IMR-90 (cell line): ENCODE measurements around the gene PDE11A. TPM values are rescaled to one million over a fixed set of nuclear protein-coding genes. Genes with fewer than 3 reads are reported as not detected.

Source experiments
- ATAC-seq: fragments of 200-7000 bp; cut with Tn5 transposase; 2 replicates; pipeline ENCODE4 v1.9.1; 2020; ENCODE audit warnings: low read depth, mild to moderate bottlenecking, moderate library complexity
- BruUV-seq: library from RNA; stranded (reverse); fragments of 400-500 nt; replicated peaks from 2 replicates; lab custom pipeline; 2021; lab: Mats Ljungman, UMichigan
- CTCF ChIA-PET: fragments of 300-600 bp; formaldehyde crosslinking; extraction: SDS; loops from one replicate; lab custom pipeline; 2021; ENCODE audit warnings: antibody characterized with exemption; lab: Yijun Ruan, JAX
- POLR2A ChIA-PET: fragments of 300-600 bp; sonication (Branson Sonifier 250); formaldehyde crosslinking; loops from one replicate; lab custom pipeline; 2022; ENCODE audit warnings: antibody characterized with exemption; ENCODE audit not compliant: unreplicated experiment; lab: Charles Lee
- DNase-seq: peaks from one replicate; pipeline ENCODE4 v3.0.0; 2013
- H2AFZ ChIP-seq: replicated peaks from 2 replicates; pipeline ENCODE3; 2013; ENCODE audit warnings: low read length, mild to moderate bottlenecking; ENCODE audit not compliant: poor library complexity
- H2AK5ac ChIP-seq: 2 replicates; pipeline ENCODE4 v1.6.1; 2013; ENCODE audit warnings: low read depth, low read length, inconsistent platforms
- H2AK9ac ChIP-seq: replicated peaks from 2 replicates; pipeline ENCODE3; 2013; ENCODE audit warnings: mild to moderate bottlenecking, low read depth, low read length, moderate library complexity; ENCODE audit not compliant: poor library complexity
- H2BK120ac ChIP-seq: 2 replicates; pipeline ENCODE4 v1.6.1; 2013; ENCODE audit warnings: low read depth, low read length, inconsistent platforms
- H2BK15ac ChIP-seq: 3 replicates; pipeline ENCODE4 v1.6.1; 2013; ENCODE audit warnings: low read depth, low read length, inconsistent platforms
- H2BK20ac ChIP-seq: 2 replicates; pipeline ENCODE4 v1.6.1; 2013; ENCODE audit warnings: low read depth, mild to moderate bottlenecking, inconsistent platforms, low read length, moderate library complexity
- H2BK5ac ChIP-seq: 2 replicates; pipeline ENCODE4 v1.6.1; 2013; ENCODE audit warnings: mild to moderate bottlenecking, low read depth, low read length, inconsistent platforms; ENCODE audit not compliant: poor library complexity, severe bottlenecking
- H3K14ac ChIP-seq: replicated peaks from 2 replicates; pipeline ENCODE4 v1.6.1; 2013; ENCODE audit warnings: low read depth, low read length, inconsistent platforms
- H3K18ac ChIP-seq: 2 replicates; pipeline ENCODE4 v1.6.1; 2013; ENCODE audit warnings: low read depth, low read length, control low read depth
- H3K23ac ChIP-seq: 2 replicates; pipeline ENCODE4 v1.6.1; 2013; ENCODE audit warnings: low read depth, low read length, inconsistent platforms
- H3K27ac ChIP-seq: 2 replicates; pipeline ENCODE4 v1.5.1; 2013; ENCODE audit warnings: mild to moderate bottlenecking, control low read depth, low read length; ENCODE audit not compliant: insufficient read depth
- H3K27me3 ChIP-seq: 2 replicates; pipeline ENCODE4 v1.6.1; 2013; ENCODE audit warnings: low read length; ENCODE audit not compliant: control insufficient read depth, insufficient read depth
- H3K36me3 ChIP-seq: 2 replicates; pipeline ENCODE4 v1.6.1; 2013; ENCODE audit warnings: low read length, mixed read lengths; ENCODE audit not compliant: control insufficient read depth, insufficient read depth
- H3K4ac ChIP-seq: 2 replicates; pipeline ENCODE4 v1.6.1; 2013; ENCODE audit warnings: low read depth, low read length, inconsistent platforms
- H3K4me1 ChIP-seq: 2 replicates; pipeline ENCODE4 v1.6.1; 2013; ENCODE audit warnings: low read length, mixed read lengths; ENCODE audit not compliant: control insufficient read depth, insufficient read depth
- H3K4me2 ChIP-seq: 2 replicates; pipeline ENCODE4 v1.6.1; 2013; ENCODE audit warnings: low read depth, mild to moderate bottlenecking, control low read depth, low read length, moderate library complexity
- H3K4me3 ChIP-seq: 2 replicates; pipeline ENCODE4 v1.5.1; 2013; ENCODE audit warnings: low read depth, mild to moderate bottlenecking, control low read depth, low read length, moderate library complexity; ENCODE audit not compliant: insufficient read depth
- H3K56ac ChIP-seq: 2 replicates; pipeline ENCODE4 v1.6.1; 2013; ENCODE audit warnings: low read length, inconsistent platforms; ENCODE audit not compliant: insufficient read depth; ENCODE audit errors: extremely low read depth
- H3K79me1 ChIP-seq, 2 experiments: 2 replicates each; pipeline ENCODE4 v1.6.1; 2013; ENCODE audit warnings: low read length in 2 of 2, inconsistent platforms in 1 of 2, low read depth in 1 of 2
- H3K9ac ChIP-seq: 2 replicates; pipeline ENCODE4 v1.6.1; 2013; ENCODE audit warnings: low read depth, low read length, control low read depth
- H3K9me1 ChIP-seq: 2 replicates; pipeline ENCODE4 v1.6.1; 2013; ENCODE audit warnings: low read length, inconsistent platforms; ENCODE audit not compliant: insufficient read depth
- H3K9me3 ChIP-seq: 2 replicates; pipeline ENCODE4 v1.6.1; 2013; ENCODE audit warnings: low read length; ENCODE audit not compliant: control insufficient read depth, insufficient read depth
- H4K20me1 ChIP-seq: 2 replicates; pipeline ENCODE4 v1.6.1; 2013; ENCODE audit warnings: low read length, inconsistent platforms; ENCODE audit not compliant: insufficient read depth
- H4K5ac ChIP-seq: 2 replicates; pipeline ENCODE4 v1.6.1; 2013; ENCODE audit warnings: mild to moderate bottlenecking, low read depth, low read length, control low read depth
- H4K8ac ChIP-seq, 2 experiments: 2 replicates each; pipeline ENCODE4 v1.6.1; 2013; ENCODE audit warnings: low read depth in 2 of 2, low read length in 2 of 2, control low read depth in 1 of 2, inconsistent platforms in 1 of 2
- H4K91ac ChIP-seq: 2 replicates; pipeline ENCODE4 v1.6.1; 2013; ENCODE audit warnings: low read depth, low read length, inconsistent platforms; ENCODE audit not compliant: insufficient read depth
- CHD1 ChIP-seq: IDR thresholded peaks from 2 replicates; pipeline ENCODE4 v1.6.1; 2012; ENCODE audit warnings: low read depth, low read length, improper control_type of control experiment
- FOS ChIP-seq: fragments of 150-350 bp; IDR thresholded peaks from 2 replicates; pipeline ENCODE4 v1.6.1; 2016; ENCODE audit warnings: low read depth, low read length
- MAFK ChIP-seq: IDR thresholded peaks from 2 replicates; pipeline ENCODE4 v1.6.1; 2012; ENCODE audit warnings: low read depth, low read length, improper control_type of control experiment
- MXI1 ChIP-seq: IDR thresholded peaks from 2 replicates; pipeline ENCODE4 v1.6.1; 2012; ENCODE audit warnings: low read depth, mild to moderate bottlenecking, low read length, moderate library complexity, borderline replicate concordance
- NFE2L2 ChIP-seq: fragments of 150-350 bp; IDR thresholded peaks from 2 replicates; pipeline ENCODE4 v1.6.1; 2016; ENCODE audit warnings: low read depth, mild to moderate bottlenecking, low read length
- POLR2A ChIP-seq: IDR thresholded peaks from 2 replicates; pipeline ENCODE4 v1.6.1; 2012; ENCODE audit warnings: mild to moderate bottlenecking, low read depth, low read length
- RFX5 ChIP-seq: IDR thresholded peaks from 2 replicates; pipeline ENCODE4 v1.8.0; 2012; ENCODE audit warnings: low read depth, mild to moderate bottlenecking, low read length, moderate library complexity
- WGBS, 2 experiments: methylation state at CpG; one replicate each; pipeline versions ENCODE4 v1.1.5 to v1.1.7; 2013; ENCODE audit warnings: missing lambda C conversion rate in 2 of 2; ENCODE audit not compliant: insufficient read length in 1 of 2; ENCODE audit errors: extremely low coverage in 2 of 2; 5-methylcytosine and 5-hydroxymethylcytosine counted together
- dilution Hi-C: fragments of 300-500 bp; cut with HindIII; formaldehyde crosslinking; loops from one replicate; pipeline ENCODE4 v1.14.3; 2018; ENCODE audit warnings: low sequenced_read_pairs; ENCODE audit not compliant: unreplicated experiment
- in situ Hi-C: fragments of 300-500 bp; cut with MboI; formaldehyde crosslinking; loops from 3 replicates; pipeline ENCODE4 v1.14.3; 2019; ENCODE audit warnings: low sequenced_read_pairs, inconsistent platforms, mixed read lengths
- intact Hi-C: fragments of 100-400 bp; cut with micrococcal nuclease; formaldehyde crosslinking; loops from 2 replicates; pipeline ENCODE4 v1.10.0; 2022
- polyA plus RNA-seq, 3 experiments: library from polyadenylated mRNA; depleted of rRNA; stranded (reverse); fragments of >200 nt; gene quantifications; 2 replicates each; pipeline ENCODE4 v1.2.3, GENCODE V29; 2012; ENCODE audit warnings: low replicate concordance in 1 of 3
- total RNA-seq: library from RNA; depleted of rRNA; stranded (reverse); fragments of >200 nt; gene quantifications from 2 replicates; pipeline ENCODE4 v1.2.3, GENCODE V29; 2012
- TF ChIP-seq, protein P1 (sequence below): fragments of 150-350 bp; IDR thresholded peaks from 2 replicates; pipeline ENCODE4 v1.6.1; 2017; ENCODE audit warnings: mild to moderate bottlenecking, antibody characterized with exemption, low read length, low read depth
- TF ChIP-seq, protein P2 (sequence below): fragments of 150-350 bp; IDR thresholded peaks from 2 replicates; pipeline ENCODE4 v1.6.1; 2016; ENCODE audit warnings: low read depth, mild to moderate bottlenecking, low read length, moderate library complexity, borderline replicate concordance
- TF ChIP-seq, protein P3 (sequence below): conservative IDR thresholded peaks from 2 replicates; pipeline ENCODE4 v1.5.1; 2012; ENCODE audit warnings: mild to moderate bottlenecking, low read depth, low read length, improper control_type of control experiment

The PDE11A gene
- total and polyA plus RNA-seq, 2 of the 4 experiments (the other 2 are of a cell fraction): 0.21 to 0.72 TPM

DNA sequence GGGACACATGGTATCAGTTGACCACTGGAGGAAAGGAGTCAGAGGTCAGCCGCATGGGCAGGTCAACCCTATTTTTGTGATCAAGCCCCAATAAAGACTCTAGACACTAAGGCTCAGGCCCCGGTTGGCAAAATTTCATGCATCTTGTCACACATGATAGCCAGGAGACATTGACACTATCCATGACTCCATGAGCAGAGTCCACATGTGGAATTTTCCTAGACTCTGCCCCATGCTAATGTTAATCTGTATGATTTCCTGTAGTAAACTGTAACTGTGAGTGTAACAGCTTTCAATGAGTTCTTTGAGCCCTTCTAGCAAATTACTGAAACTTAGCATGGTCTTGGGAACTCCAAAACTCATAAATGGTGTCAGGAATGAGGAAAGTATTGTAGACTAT lies 192.3 kb downstream of the PDE11A start:
- dilution Hi-C loops: no loop called here
- H2BK15ac ChIP-seq: no peak overlapping the region
- intact Hi-C loops: no loop called here
- no peak overlapping the region for H3K27ac ChIP-seq
- no peak overlapping the region for H2BK20ac ChIP-seq
- no peaks in the 10 kb centered on the region for H3K9me3 ChIP-seq
- no peaks in the 10 kb centered on the region for H3K9me1 ChIP-seq
- WGBS, 2 experiments: no CpG with 5 or more reads among the region's 2 CpGs
- ChIA-PET POLR2A (no interaction called here), CTCF (no interaction called here)
- no peak overlapping the region for H4K5ac ChIP-seq
- no peak overlapping the region for H2AFZ ChIP-seq
- H3K23ac ChIP-seq: no peak overlapping the region
- in situ Hi-C loops: no loop called here
- no peak overlapping the region for H3K4me3 ChIP-seq
- H4K8ac ChIP-seq: no peak overlapping the region
- no peak overlapping the region for H4K91ac ChIP-seq
- no TSS peak for BruUV-seq
- no peaks in the 10 kb centered on the region for H3K79me1 ChIP-seq
- H3K18ac ChIP-seq: no peak overlapping the region
- H3K36me3 ChIP-seq: no peaks in the 10 kb centered on the region
- H3K4me2 ChIP-seq: no peak overlapping the region
- DNase-seq: no peak
- H2AK5ac ChIP-seq: no peak overlapping the region
- ATAC-seq: no peak
- H3K4me1 ChIP-seq: no peaks in the 10 kb centered on the region
- H3K9ac ChIP-seq: no peak overlapping the region
- H3K56ac ChIP-seq: no peak overlapping the region
- no peak overlapping the region for H3K4ac ChIP-seq
- H2BK5ac ChIP-seq: no peak overlapping the region
- no peaks in the 10 kb centered on the region for H4K20me1 ChIP-seq
- H2AK9ac ChIP-seq: no peak overlapping the region
- H2BK120ac ChIP-seq: no peak overlapping the region
- TF ChIP-seq FOS (no peak), MAFK (no peak), NFE2L2 (no peak), POLR2A (no peak), MXI1 (no peak), RFX5 (no peak), CHD1 (no peak)
- TF ChIP-seq, protein P1, sequence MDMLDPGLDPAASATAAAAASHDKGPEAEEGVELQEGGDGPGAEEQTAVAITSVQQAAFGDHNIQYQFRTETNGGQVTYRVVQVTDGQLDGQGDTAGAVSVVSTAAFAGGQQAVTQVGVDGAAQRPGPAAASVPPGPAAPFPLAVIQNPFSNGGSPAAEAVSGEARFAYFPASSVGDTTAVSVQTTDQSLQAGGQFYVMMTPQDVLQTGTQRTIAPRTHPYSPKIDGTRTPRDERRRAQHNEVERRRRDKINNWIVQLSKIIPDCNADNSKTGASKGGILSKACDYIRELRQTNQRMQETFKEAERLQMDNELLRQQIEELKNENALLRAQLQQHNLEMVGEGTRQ: no peak
- TF ChIP-seq, protein P2, sequence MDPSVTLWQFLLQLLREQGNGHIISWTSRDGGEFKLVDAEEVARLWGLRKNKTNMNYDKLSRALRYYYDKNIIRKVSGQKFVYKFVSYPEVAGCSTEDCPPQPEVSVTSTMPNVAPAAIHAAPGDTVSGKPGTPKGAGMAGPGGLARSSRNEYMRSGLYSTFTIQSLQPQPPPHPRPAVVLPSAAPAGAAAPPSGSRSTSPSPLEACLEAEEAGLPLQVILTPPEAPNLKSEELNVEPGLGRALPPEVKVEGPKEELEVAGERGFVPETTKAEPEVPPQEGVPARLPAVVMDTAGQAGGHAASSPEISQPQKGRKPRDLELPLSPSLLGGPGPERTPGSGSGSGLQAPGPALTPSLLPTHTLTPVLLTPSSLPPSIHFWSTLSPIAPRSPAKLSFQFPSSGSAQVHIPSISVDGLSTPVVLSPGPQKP: no peak
- TF ChIP-seq, protein P3, sequence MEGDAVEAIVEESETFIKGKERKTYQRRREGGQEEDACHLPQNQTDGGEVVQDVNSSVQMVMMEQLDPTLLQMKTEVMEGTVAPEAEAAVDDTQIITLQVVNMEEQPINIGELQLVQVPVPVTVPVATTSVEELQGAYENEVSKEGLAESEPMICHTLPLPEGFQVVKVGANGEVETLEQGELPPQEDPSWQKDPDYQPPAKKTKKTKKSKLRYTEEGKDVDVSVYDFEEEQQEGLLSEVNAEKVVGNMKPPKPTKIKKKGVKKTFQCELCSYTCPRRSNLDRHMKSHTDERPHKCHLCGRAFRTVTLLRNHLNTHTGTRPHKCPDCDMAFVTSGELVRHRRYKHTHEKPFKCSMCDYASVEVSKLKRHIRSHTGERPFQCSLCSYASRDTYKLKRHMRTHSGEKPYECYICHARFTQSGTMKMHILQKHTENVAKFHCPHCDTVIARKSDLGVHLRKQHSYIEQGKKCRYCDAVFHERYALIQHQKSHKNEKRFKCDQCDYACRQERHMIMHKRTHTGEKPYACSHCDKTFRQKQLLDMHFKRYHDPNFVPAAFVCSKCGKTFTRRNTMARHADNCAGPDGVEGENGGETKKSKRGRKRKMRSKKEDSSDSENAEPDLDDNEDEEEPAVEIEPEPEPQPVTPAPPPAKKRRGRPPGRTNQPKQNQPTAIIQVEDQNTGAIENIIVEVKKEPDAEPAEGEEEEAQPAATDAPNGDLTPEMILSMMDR: no peak
- no peak overlapping the region for H3K14ac ChIP-seq
- H3K27me3 ChIP-seq: no peaks in the 10 kb centered on the region
